HCT116 (cell line): ENCODE results near the gene OR8A1. TPM values are rescaled to one million over a fixed set of nuclear protein-coding genes. Genes with fewer than 3 reads are reported as not detected.
A peak's percentile ranks its signal among the peaks of the same experiment; 100 is the strongest.

Experiments
- ATAC-seq: fragments of 200-7000 bp; cut with Tn5 transposase; 2 replicates; pipeline ENCODE4 v1.9.1; 2020; ENCODE audit warnings: mild to moderate bottlenecking, moderate library complexity
- BruUV-seq: library from RNA; stranded (reverse); fragments of 400-500 nt; replicated peaks from 2 replicates; lab custom pipeline; 2021; lab: Mats Ljungman, UMichigan
- CTCF ChIA-PET: fragments of 300-600 bp; sonication (Branson Sonifier 250); formaldehyde crosslinking; loops from one replicate; lab custom pipeline; 2021; ENCODE audit warnings: antibody characterized with exemption; lab: Charles Lee
- POLR2A ChIA-PET: fragments of 300-600, 350-600 bp; sonication (Branson Sonifier 250); formaldehyde crosslinking; loops from one replicate; lab custom pipeline; 2021; ENCODE audit warnings: antibody characterized with exemption; lab: Charles Lee
- RAD21 ChIA-PET, 2 experiments: fragments of 300-600 bp; sonication (Branson Sonifier 250); formaldehyde crosslinking; loops; one replicate each; lab custom pipeline; 2023; ENCODE audit warnings: low total read pairs in 2 of 2; ENCODE audit not compliant: uncharacterized antibody in 2 of 2, unreplicated experiment in 2 of 2, low non-redundant PET in 1 of 2; lab: Charles Lee
- DNase-seq: peaks from one replicate; pipeline ENCODE4 v3.0.0-alpha.2; 2010; ENCODE audit warnings: low read depth, low spot score
- H2AFZ ChIP-seq: fragments of 200-600 bp; shearing (Covaris generic), sonication (generic); 2 replicates; pipeline ENCODE4 v1.6.1; 2017; ENCODE audit warnings: low read depth, mixed run types, mixed read lengths, antibody characterized with exemption, low read length; ENCODE audit not compliant: poor library complexity, severe bottlenecking
- H3K27ac ChIP-seq: 2 replicates; pipeline ENCODE4 v1.5.1; 2012; ENCODE audit warnings: low read depth, low read length
- H3K27me3 ChIP-seq: fragments of 200-600 bp; sonication (generic); 2 replicates; pipeline ENCODE4 v1.6.1; 2016; ENCODE audit warnings: mixed run types, low read length, mixed read lengths; ENCODE audit not compliant: insufficient read depth
- H3K36me3 ChIP-seq, 2 experiments: fragments of 200-500 bp in 1 of 2; fragments of 200-600 bp in 1 of 2; sonication (Bioruptor generic) in 1 of 2; sonication (generic) in 1 of 2; 2 replicates each; pipeline versions ENCODE4 v1.5.1 to v1.6.1; 2014 to 2016; ENCODE audit warnings: low read length in 2 of 2, inconsistent platforms in 1 of 2, mixed read lengths in 1 of 2, mixed run types in 1 of 2; ENCODE audit not compliant: insufficient read depth in 2 of 2, control insufficient read depth in 1 of 2
- H3K4me1 ChIP-seq, 2 experiments: fragments of 200-600 bp in 1 of 2; sonication (generic) in 1 of 2; 2 replicates each; pipeline versions ENCODE4 v1.5.1 to v1.6.1; 2012 to 2017; ENCODE audit warnings: low read length in 2 of 2, inconsistent platforms in 1 of 2, mild to moderate bottlenecking in 1 of 2, mixed read lengths in 1 of 2, mixed run types in 1 of 2, moderate library complexity in 1 of 2; ENCODE audit not compliant: insufficient read depth in 2 of 2, control insufficient read depth in 1 of 2
- H3K4me2 ChIP-seq: fragments of 200-600 bp; sonication (generic); 2 replicates; pipeline ENCODE4 v1.6.1; 2017; ENCODE audit warnings: mixed run types, low read length, mixed read lengths
- H3K4me3 ChIP-seq, 2 experiments: fragments of 200-600 bp in 1 of 2; sonication (generic) in 1 of 2; replicated peaks in 1 of 2; 2 replicates each; pipeline ENCODE4 v1.5.1; 2011 to 2016; ENCODE audit warnings: low read length in 2 of 2, control low read depth in 1 of 2, low read depth in 1 of 2, mild to moderate bottlenecking in 1 of 2, mixed read lengths in 1 of 2, mixed run types in 1 of 2
- H3K79me2 ChIP-seq: fragments of 200-600 bp; sonication (generic); 2 replicates; pipeline ENCODE4 v1.6.1; 2017; ENCODE audit warnings: mild to moderate bottlenecking, mixed run types, low read length, moderate library complexity, mixed read lengths; ENCODE audit not compliant: insufficient read depth
- H3K9ac ChIP-seq: fragments of 200-600 bp; sonication (generic); 2 replicates; pipeline ENCODE4 v1.6.1; 2016; ENCODE audit warnings: low read length, mixed read lengths
- H3K9me2 ChIP-seq: fragments of 200-600 bp; sonication (generic), shearing (Covaris generic); 2 replicates; pipeline ENCODE4 v1.6.1; 2017; ENCODE audit warnings: mixed run types, mild to moderate bottlenecking, moderate library complexity; ENCODE audit not compliant: insufficient read depth
- H3K9me3 ChIP-seq, 2 experiments: fragments of 200-500 bp in 1 of 2; fragments of 200-600 bp in 1 of 2; sonication (Bioruptor generic) in 1 of 2; sonication (generic) in 1 of 2; 2 replicates each; pipeline ENCODE4 v1.6.1; 2014 to 2017; ENCODE audit warnings: low read length in 2 of 2, mixed read lengths in 2 of 2, inconsistent platforms in 1 of 2, low read depth in 1 of 2, mild to moderate bottlenecking in 1 of 2, mixed run types in 1 of 2, moderate library complexity in 1 of 2; ENCODE audit not compliant: control insufficient read depth in 1 of 2, insufficient read depth in 1 of 2
- H4K20me1 ChIP-seq: fragments of 200-600 bp; sonication (generic), shearing (Covaris generic); 2 replicates; pipeline ENCODE4 v1.6.1; 2017; ENCODE audit warnings: mixed run types, mild to moderate bottlenecking, moderate library complexity; ENCODE audit not compliant: insufficient read depth
- ATF3 ChIP-seq: IDR thresholded peaks from 2 replicates; pipeline ENCODE4 v1.6.1; 2012
- CEBPB ChIP-seq: IDR thresholded peaks from 2 replicates; pipeline ENCODE4 v1.6.1; 2012; ENCODE audit warnings: low read depth
- EGR1 ChIP-seq: IDR thresholded peaks from 2 replicates; pipeline ENCODE4 v1.6.1; 2012; ENCODE audit warnings: low read depth
- EZH2 ChIP-seq: fragments of 200-600 bp; sonication (generic); IDR thresholded peaks from 2 replicates; pipeline ENCODE4 v1.6.1; 2017; ENCODE audit warnings: antibody characterized with exemption, mixed run types
- FOSL1 ChIP-seq: IDR thresholded peaks from 2 replicates; pipeline ENCODE4 v1.6.1; 2012; ENCODE audit warnings: low read depth
- JUND ChIP-seq: IDR thresholded peaks from 2 replicates; pipeline ENCODE4 v1.6.1; 2012
- MAX ChIP-seq: IDR thresholded peaks from 2 replicates; pipeline ENCODE4 v1.6.1; 2012
- POLR2A ChIP-seq: IDR thresholded peaks from 2 replicates; pipeline ENCODE4 v1.7.0; 2011; ENCODE audit warnings: borderline replicate concordance; ENCODE audit not compliant: insufficient read depth, insufficient read length; ENCODE audit errors: extremely low read depth
- RAD21 ChIP-seq: IDR thresholded peaks from 2 replicates; pipeline ENCODE4 v1.6.1; 2012; ENCODE audit warnings: low read depth, mild to moderate bottlenecking
- REST ChIP-seq: IDR thresholded peaks from 2 replicates; pipeline ENCODE4 v1.6.1; 2012; ENCODE audit warnings: low read depth
- SIN3A ChIP-seq: IDR thresholded peaks from 2 replicates; pipeline ENCODE4 v1.6.1; 2012; ENCODE audit warnings: low read depth
- SP1 ChIP-seq: IDR thresholded peaks from 2 replicates; pipeline ENCODE4 v1.6.1; 2012; ENCODE audit warnings: low read depth
- SRF ChIP-seq: IDR thresholded peaks from 2 replicates; pipeline ENCODE4 v1.6.1; 2012; ENCODE audit warnings: low read depth
- TCF7L2 ChIP-seq: IDR thresholded peaks from 2 replicates; pipeline ENCODE4 v1.7.0; 2011; ENCODE audit warnings: borderline replicate concordance, inconsistent platforms; ENCODE audit not compliant: insufficient read depth, insufficient read length; ENCODE audit errors: extremely low read depth
- ZFX ChIP-seq: fragments of 450-650 bp; IDR thresholded peaks from 2 replicates; pipeline ENCODE4 v1.6.1; 2017
- intact Hi-C: fragments of 100-400 bp; cut with micrococcal nuclease; formaldehyde crosslinking; loops from 2 replicates; pipeline ENCODE4 v1.10.0; 2022
- total RNA-seq: library from RNA; stranded (reverse); gene quantifications from one replicate; pipeline ENCODE4 v1.2.1, GENCODE V29; 2021; ENCODE audit not compliant: unreplicated experiment
- TF ChIP-seq, protein P1 (sequence below), 3 experiments: fragments of 200-600 bp in 1 of 3; sonication (generic) in 1 of 3; IDR thresholded peaks in 2 of 3; conservative IDR thresholded peaks in 1 of 3; 2 replicates each; pipeline ENCODE4 v1.5.1; 2012 to 2017; ENCODE audit warnings: low read depth in 2 of 3, low read length in 2 of 3, antibody characterized with exemption in 1 of 3, borderline replicate concordance in 1 of 3, control low read depth in 1 of 3, mild to moderate bottlenecking in 1 of 3, mixed read lengths in 1 of 3, mixed run types in 1 of 3, moderate library complexity in 1 of 3; ENCODE audit not compliant: insufficient read depth in 1 of 3
- TF ChIP-seq, protein P2 (sequence below): IDR thresholded peaks from 2 replicates; pipeline ENCODE4 v1.6.1; 2011; ENCODE audit warnings: mild to moderate bottlenecking, low read length, moderate library complexity; ENCODE audit not compliant: insufficient replicate concordance; ENCODE audit errors: extremely low read depth

OR8A1 gene
- total RNA-seq, 1 experiment from 2014 or later, result not detected

- H3K4me3 ChIP-seq, result no peak overlapping the region
- no peaks in the 10 kb centered on the region for H3K4me1 ChIP-seq
- intact Hi-C loops, result loop anchor here (1.0 to 5.0 kb wide), 2 partner anchors 171 to 514 kb away; no protein-coding TSS in a partner anchor
- H4K20me1 ChIP-seq, result no peaks in the 10 kb centered on the region
- H3K9me3 ChIP-seq, result no peaks in the 10 kb centered on the region
- no peak overlapping the region for H3K27ac ChIP-seq
- no peak overlapping the region for H3K9ac ChIP-seq
- CTCF ChIA-PET, result interaction anchor here (1.0 to 2.9 kb wide), 2 partner anchors 34 to 170 kb away, joined by 3 to 14 read pairs; no protein-coding TSS in a partner anchor
- H2AFZ ChIP-seq, result no peak overlapping the region
- peaks cover 64% of the 10 kb centered on the region for H3K27me3 ChIP-seq
- no peaks in the 10 kb centered on the region for H3K9me2 ChIP-seq
- RAD21 ChIA-PET, result no interaction called here
- TF ChIP-seq SIN3A (no peak), RAD21 (peak; percentile 63), MAX (no peak), FOSL1 (no peak), POLR2A (no peak), ZFX (no peak), CEBPB (no peak), ATF3 (no peak), SP1 (no peak), REST (no peak), TCF7L2 (no peak), SRF (no peak), EZH2 (no peak), EGR1 (no peak), JUND (no peak)
- TF ChIP-seq, protein P1, sequence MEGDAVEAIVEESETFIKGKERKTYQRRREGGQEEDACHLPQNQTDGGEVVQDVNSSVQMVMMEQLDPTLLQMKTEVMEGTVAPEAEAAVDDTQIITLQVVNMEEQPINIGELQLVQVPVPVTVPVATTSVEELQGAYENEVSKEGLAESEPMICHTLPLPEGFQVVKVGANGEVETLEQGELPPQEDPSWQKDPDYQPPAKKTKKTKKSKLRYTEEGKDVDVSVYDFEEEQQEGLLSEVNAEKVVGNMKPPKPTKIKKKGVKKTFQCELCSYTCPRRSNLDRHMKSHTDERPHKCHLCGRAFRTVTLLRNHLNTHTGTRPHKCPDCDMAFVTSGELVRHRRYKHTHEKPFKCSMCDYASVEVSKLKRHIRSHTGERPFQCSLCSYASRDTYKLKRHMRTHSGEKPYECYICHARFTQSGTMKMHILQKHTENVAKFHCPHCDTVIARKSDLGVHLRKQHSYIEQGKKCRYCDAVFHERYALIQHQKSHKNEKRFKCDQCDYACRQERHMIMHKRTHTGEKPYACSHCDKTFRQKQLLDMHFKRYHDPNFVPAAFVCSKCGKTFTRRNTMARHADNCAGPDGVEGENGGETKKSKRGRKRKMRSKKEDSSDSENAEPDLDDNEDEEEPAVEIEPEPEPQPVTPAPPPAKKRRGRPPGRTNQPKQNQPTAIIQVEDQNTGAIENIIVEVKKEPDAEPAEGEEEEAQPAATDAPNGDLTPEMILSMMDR (IDR thresholded peaks at IDR 0.05 in 2 of 3, conservative IDR thresholded peaks at IDR 0.05 in 1 of 3; ENCODE audit: borderline replicate concordance in 1 of 3, insufficient read depth in 1 of 3, low read depth in 2 of 3, low read length in 2 of 3), result peak; percentile 63 to 71 (median 66)
- TF ChIP-seq, protein P2, sequence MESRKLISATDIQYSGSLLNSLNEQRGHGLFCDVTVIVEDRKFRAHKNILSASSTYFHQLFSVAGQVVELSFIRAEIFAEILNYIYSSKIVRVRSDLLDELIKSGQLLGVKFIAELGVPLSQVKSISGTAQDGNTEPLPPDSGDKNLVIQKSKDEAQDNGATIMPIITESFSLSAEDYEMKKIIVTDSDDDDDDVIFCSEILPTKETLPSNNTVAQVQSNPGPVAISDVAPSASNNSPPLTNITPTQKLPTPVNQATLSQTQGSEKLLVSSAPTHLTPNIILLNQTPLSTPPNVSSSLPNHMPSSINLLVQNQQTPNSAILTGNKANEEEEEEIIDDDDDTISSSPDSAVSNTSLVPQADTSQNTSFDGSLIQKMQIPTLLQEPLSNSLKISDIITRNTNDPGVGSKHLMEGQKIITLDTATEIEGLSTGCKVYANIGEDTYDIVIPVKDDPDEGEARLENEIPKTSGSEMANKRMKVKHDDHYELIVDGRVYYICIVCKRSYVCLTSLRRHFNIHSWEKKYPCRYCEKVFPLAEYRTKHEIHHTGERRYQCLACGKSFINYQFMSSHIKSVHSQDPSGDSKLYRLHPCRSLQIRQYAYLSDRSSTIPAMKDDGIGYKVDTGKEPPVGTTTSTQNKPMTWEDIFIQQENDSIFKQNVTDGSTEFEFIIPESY, result no peak
- POLR2A ChIA-PET, result no interaction called here
- BruUV-seq, result no TSS peak
- H3K79me2 ChIP-seq, result no peaks in the 10 kb centered on the region
- H3K36me3 ChIP-seq, result no peaks in the 10 kb centered on the region
- H3K4me2 ChIP-seq, result no peak overlapping the region
- peak; percentile 44 for DNase-seq
- peak; percentile 79 for ATAC-seq
Observed at GRCh38 chr11:124586238-124586860, 16.6 kb downstream of the OR8A1 start.
